Nephron progenitor cell (in vitro differentiated cells): Measurements from ENCODE around the gene TMEM101.
"Not testable (repeated sequence)": the region's sequence is repeated elsewhere in the genome, so short reads cannot be mapped to it uniquely, and the experiment has no call there.

Source experiments
- DNase-seq: peaks from one replicate; pipeline ENCODE4 v3.0.0; 2021
- H3K27ac Mint-ChIP-seq: 2 replicates; pipeline ENCODE4 v1.8.0; 2021; ENCODE audit warnings: mild to moderate bottlenecking, moderate library complexity, mixed read lengths
- H3K27me3 Mint-ChIP-seq: 2 replicates; pipeline ENCODE4 v1.8.0; 2021; ENCODE audit warnings: mild to moderate bottlenecking, low read depth, mixed read lengths; ENCODE audit not compliant: poor library complexity
- H3K36me3 Mint-ChIP-seq: 2 replicates; pipeline ENCODE4 v1.8.0; 2021; ENCODE audit warnings: low read depth, mixed read lengths
- H3K4me1 Mint-ChIP-seq: 2 replicates; pipeline ENCODE4 v1.8.0; 2021; ENCODE audit warnings: mixed read lengths
- H3K4me3 Mint-ChIP-seq: 2 replicates; pipeline ENCODE4 v1.8.0; 2021; ENCODE audit warnings: mild to moderate bottlenecking, moderate library complexity, mixed read lengths
- H3K9me3 Mint-ChIP-seq: 2 replicates; pipeline ENCODE4 v1.8.0; 2021; ENCODE audit warnings: mild to moderate bottlenecking, moderate library complexity, mixed read lengths
- TF ChIP-seq, protein P1 (sequence below): fragments of 200-600 bp; sonication (generic); IDR thresholded peaks from 2 replicates; pipeline ENCODE4 v1.5.0; 2021; ENCODE audit warnings: antibody characterized with exemption

The TMEM101 gene

DNA sequence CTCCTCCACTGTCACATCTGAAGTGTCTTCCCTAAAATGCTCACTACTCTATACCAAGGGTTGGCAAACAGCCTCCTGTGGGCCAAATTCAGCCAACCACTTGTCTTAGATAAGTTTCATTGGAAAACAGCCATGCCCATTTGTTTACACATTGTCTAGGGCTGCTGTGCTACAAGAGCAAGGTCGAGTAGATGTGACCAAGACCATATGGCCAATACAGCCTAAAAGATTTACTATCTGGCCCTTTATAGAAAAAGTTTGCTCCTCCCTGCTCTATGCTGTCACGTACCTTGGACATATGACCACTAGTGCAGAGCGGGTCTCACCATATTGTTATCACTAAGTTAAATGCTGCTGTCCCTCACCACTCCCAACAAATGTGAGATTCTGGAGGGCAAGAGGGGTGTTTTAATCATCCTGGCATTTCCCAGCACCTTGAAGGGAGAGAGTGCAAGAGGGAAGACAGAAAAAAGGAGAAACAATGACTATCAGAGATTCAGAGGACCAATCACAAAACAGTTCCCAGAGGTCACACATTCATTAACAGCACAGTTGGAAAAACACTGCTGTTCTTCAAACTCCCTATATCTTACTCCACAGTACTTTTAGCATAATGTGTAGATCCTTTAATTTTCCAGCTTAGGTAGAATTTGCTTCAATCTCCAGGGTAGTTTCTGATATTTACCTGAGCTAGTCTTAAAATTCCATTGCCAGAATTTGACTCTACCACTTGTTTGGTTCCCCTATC lies 38.5 kb upstream of the TMEM101 start:
- TF ChIP-seq, protein P1, sequence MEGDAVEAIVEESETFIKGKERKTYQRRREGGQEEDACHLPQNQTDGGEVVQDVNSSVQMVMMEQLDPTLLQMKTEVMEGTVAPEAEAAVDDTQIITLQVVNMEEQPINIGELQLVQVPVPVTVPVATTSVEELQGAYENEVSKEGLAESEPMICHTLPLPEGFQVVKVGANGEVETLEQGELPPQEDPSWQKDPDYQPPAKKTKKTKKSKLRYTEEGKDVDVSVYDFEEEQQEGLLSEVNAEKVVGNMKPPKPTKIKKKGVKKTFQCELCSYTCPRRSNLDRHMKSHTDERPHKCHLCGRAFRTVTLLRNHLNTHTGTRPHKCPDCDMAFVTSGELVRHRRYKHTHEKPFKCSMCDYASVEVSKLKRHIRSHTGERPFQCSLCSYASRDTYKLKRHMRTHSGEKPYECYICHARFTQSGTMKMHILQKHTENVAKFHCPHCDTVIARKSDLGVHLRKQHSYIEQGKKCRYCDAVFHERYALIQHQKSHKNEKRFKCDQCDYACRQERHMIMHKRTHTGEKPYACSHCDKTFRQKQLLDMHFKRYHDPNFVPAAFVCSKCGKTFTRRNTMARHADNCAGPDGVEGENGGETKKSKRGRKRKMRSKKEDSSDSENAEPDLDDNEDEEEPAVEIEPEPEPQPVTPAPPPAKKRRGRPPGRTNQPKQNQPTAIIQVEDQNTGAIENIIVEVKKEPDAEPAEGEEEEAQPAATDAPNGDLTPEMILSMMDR: no peak
- Mint-ChIP-seq H3K4me1 (peaks cover 15% of the 10 kb centered on the region), H3K9me3 (no peaks in the 10 kb centered on the region), H3K27ac (peak overlapping the region; percentile 73), H3K36me3 (peaks cover 63% of the 10 kb centered on the region), H3K4me3 (no peak overlapping the region), H3K27me3 (no peaks in the 10 kb centered on the region)
- DNase-seq: no peak

- Mint-ChIP-seq H3K9me3 (no peaks in the 10 kb centered on the region), H3K27me3 (peaks cover 3% of the 10 kb centered on the region), H3K4me3 (no peak overlapping the region), H3K36me3 (peaks cover 65% of the 10 kb centered on the region), H3K4me1 (peaks cover 12% of the 10 kb centered on the region), H3K27ac (no peak overlapping the region)
- TF ChIP-seq, protein P1: no peak
- no peak for DNase-seq
These were observed 34.7 kb upstream of the TMEM101 start for GRCh38 chr17:44049294-44050060.

- H3K36me3 Mint-ChIP-seq: peaks cover 50% of the 10 kb centered on the region
- H3K27me3 Mint-ChIP-seq, H3K4me1 Mint-ChIP-seq, H3K9me3 Mint-ChIP-seq, H3K4me3 Mint-ChIP-seq, H3K27ac Mint-ChIP-seq, DNase-seq: not testable (repeated sequence)
These were observed 32.1 kb upstream of the TMEM101 start for GRCh38 chr17:44046893-44047292.

DNA sequence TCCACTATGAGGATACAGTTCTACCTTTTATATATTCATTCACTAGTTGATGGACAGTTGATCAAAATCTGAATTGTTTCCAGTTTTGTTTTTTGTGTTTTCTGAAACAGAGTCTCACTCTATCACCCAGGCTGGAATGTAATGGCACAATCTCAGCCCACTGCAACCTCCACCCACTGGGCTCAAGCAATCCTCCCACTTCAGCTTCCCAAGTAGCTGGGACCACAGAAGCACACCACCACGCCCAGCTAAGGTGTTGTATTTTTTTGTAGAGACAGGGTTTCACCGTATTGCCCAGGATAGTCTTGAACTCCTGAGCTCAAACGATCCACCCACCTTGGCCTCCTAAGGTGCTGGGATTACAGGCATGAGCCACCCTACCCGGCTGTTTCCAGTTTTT lies 30.7 kb upstream of the TMEM101 start:
- H3K27me3 Mint-ChIP-seq: peaks cover 7% of the 10 kb centered on the region
- TF ChIP-seq, protein P1: no peak
- no peak for DNase-seq
- no peak overlapping the region for H3K4me3 Mint-ChIP-seq
- peaks cover 7% of the 10 kb centered on the region for H3K4me1 Mint-ChIP-seq
- H3K9me3 Mint-ChIP-seq: no peaks in the 10 kb centered on the region
- peaks cover 51% of the 10 kb centered on the region for H3K36me3 Mint-ChIP-seq
- H3K27ac Mint-ChIP-seq: no peak overlapping the region

- no peaks in the 10 kb centered on the region for H3K9me3 Mint-ChIP-seq
- no peak overlapping the region for H3K4me3 Mint-ChIP-seq
- peak overlapping the region; percentile 53 for H3K27ac Mint-ChIP-seq
- H3K27me3 Mint-ChIP-seq: peaks cover 7% of the 10 kb centered on the region
- H3K36me3 Mint-ChIP-seq: peaks cover 57% of the 10 kb centered on the region
- no peak for DNase-seq
- TF ChIP-seq, protein P1: no peak
- H3K4me1 Mint-ChIP-seq: peaks cover 7% of the 10 kb centered on the region
These were observed 29.3 kb upstream of the TMEM101 start for GRCh38 chr17:44044071-44044470.

DNA sequence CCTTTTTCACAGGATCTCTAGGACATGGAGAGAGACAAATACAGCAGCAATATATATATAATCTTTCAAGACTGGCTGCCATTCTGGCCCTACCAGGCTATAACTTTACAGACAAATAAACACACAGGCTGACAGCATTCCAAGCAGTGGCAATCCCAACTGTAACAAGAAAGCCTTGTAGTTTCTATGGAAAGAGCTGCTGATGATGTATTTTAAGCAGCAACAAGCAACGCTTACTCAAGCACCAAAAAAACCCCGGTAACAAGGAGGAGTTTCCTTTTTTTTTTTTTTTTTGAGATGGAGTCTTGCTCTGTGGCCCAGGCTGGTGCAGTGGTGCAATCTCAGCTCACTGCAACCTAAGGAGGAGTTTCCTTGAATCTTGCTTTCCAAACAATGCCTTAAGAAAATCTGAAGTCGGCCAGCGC lies 28.5 kb upstream of the TMEM101 start:
- no peaks in the 10 kb centered on the region for H3K9me3 Mint-ChIP-seq
- no peak for DNase-seq
- peaks cover 7% of the 10 kb centered on the region for H3K4me1 Mint-ChIP-seq
- peaks cover 51% of the 10 kb centered on the region for H3K36me3 Mint-ChIP-seq
- H3K27me3 Mint-ChIP-seq: peaks cover 7% of the 10 kb centered on the region
- TF ChIP-seq, protein P1: no peak
- H3K4me3 Mint-ChIP-seq: no peak overlapping the region
- peak overlapping the region; percentile 53 for H3K27ac Mint-ChIP-seq
